CD4-positive, alpha-beta T cell treated with Interleukin-4 for 1 hour (primary cell): ENCODE measurements around the gene GPC6.

ENCODE experiments used
- DNase-seq, 2 donors: peaks; one replicate each; pipeline ENCODE4 v3.0.0-alpha.2; 2020 to 2022

Gene GPC6

GRCh38 chr13:94080527-94080926 is 853.9 kb downstream of the GPC6 start:
- DNase-seq, result no peak

DNA sequence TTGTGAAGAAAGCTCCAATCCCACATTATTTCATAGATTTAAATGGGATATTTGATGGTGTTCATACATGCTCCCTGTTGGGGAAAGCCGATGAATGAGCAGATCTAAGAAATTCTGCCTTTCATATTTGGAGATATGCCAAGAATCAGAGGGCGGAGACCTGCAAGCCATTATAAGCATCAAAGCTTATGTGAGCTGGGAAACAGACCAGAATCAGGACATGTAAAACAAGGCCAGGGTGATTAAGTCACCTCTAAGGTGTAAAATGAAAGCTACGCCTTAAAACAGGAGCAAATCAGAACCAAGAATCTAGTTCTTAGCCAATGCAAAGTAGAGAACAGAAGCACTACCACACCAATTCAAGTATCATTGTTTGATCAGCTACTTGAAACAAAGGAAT is 860.5 kb downstream of the GPC6 start:
- DNase-seq, result no peak

GRCh38 chr13:94088742-94089141 is 862.1 kb downstream of the GPC6 start:
- no peak for DNase-seq

- no peak for DNase-seq
Observed at GRCh38 chr13:94090773-94091480, 864.3 kb downstream of the GPC6 start.

GRCh38 chr13:94093652-94094315 is 867.2 kb downstream of the GPC6 start:
- DNase-seq, result no peak

GRCh38 chr13:94109715-94110374 is 883.2 kb downstream of the GPC6 start:
- DNase-seq, result no peak

DNA sequence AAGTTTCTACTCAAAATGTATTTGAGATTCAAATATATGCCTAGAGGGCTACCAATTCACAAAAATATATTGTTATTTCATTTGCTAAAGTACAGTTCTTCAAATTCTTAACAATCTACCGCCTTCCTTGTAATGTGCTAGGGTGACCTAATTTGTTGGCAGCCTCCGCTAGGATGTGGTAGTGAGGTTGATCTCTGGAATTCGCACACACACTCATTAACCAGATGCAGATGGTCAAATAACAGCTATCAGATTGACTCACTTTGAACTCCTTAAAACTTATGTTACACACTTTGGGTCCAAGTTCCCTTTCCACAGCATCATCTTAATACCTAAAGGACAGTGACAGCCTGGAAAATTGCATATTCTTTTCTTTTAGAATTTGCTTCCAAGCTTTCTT is 885.6 kb downstream of the GPC6 start:
- no peak for DNase-seq

- no peak for DNase-seq
Observed at GRCh38 chr13:94112731-94113130, 886.1 kb downstream of the GPC6 start.

GRCh38 chr13:94113245-94113644 is 886.6 kb downstream of the GPC6 start:
- no peak for DNase-seq

DNA sequence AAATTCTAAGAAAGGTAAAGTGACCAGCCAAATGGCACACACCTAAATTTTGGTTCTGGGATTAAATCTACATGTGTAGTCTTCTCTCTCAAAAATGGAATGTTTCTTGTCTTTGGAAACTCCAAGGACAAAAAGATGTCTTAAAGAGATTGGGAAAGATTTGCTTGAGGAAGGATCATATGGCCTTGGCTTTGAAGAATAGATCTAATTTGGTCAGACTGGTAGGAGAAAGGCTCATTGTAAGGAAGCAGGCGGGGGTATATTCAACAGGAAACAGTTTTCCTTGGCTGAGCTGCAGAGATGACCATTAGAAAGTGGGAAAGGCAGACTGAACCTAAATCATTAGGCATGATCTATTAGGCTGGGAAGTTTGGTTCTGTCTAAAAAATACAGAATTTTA is 887.6 kb downstream of the GPC6 start:
- no peak for DNase-seq

DNA sequence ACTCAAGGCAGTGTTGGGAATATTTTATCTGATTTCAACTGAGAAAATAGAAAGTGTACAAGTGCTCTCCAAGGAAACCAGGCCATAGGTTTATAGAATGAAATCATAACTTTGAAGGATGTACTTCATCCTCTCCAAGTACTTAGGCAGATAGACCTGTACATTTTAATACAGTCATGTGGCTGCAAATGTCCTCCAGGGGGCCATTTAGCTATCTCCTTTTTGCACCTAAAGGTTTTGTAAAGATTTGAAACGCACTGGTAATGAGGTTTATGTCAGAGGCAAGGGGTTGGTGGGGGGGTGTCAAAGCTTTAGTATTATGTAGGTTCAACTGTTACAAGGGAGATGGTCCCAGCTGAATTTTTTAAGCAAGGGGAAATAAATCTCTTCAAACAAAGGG is 888.4 kb downstream of the GPC6 start:
- peak in 1 of 2 donors; percentile 2 for DNase-seq

- DNase-seq, result no peak
Observed at GRCh38 chr13:94119360-94119936, 892.8 kb downstream of the GPC6 start.

- no peak for DNase-seq
Observed at GRCh38 chr13:94120878-94121277, 894.3 kb downstream of the GPC6 start.

GRCh38 chr13:94121686-94122085 is 895.1 kb downstream of the GPC6 start:
- DNase-seq, result no peak

DNA sequence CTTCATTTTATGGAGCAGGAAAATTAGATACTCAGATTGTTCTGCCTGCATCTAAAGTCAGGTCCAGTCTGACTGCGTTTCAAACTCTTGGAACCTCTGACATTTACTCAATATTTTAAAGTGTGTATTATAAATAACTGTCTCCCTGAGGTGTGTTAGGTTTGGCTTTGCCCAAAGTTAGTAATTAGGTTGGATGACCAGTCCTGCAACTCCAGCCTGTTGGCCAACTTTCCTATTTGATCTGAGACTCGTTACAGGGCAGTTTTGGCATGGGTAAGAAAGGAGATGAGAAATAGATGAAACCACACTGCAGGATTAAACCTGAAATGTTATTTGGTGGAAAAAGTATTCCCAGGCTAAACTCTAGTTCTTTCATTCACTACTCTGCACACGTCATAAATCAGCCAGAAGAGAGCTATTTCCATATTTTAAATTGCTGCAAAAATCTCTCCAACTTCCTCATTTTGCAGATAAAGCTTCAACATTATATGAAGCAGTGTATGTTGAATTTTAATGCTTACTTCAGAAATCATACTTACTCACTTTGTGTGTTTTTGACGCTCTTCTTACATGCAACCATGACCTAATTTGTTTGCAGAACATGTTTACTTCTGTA is 895.8 kb downstream of the GPC6 start:
- no peak for DNase-seq

DNA sequence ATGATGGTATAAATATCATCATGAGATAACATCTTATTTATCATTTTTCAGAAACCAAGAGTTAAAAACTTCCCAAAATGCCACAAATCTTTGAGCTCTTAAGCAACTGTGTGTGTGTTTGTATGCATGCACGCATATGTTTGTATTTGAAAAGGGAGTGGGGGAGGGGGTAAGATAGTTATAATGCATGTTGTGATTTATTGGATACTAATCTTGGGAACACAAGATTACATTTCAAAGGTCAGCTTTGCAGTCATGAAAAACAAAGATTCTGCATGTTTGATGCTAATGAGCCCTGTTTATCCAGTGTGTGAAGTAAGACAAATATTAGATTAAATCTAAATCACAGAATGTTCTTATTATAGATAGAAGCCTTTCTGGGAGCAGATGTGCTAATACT is 897.0 kb downstream of the GPC6 start:
- no peak for DNase-seq

DNA sequence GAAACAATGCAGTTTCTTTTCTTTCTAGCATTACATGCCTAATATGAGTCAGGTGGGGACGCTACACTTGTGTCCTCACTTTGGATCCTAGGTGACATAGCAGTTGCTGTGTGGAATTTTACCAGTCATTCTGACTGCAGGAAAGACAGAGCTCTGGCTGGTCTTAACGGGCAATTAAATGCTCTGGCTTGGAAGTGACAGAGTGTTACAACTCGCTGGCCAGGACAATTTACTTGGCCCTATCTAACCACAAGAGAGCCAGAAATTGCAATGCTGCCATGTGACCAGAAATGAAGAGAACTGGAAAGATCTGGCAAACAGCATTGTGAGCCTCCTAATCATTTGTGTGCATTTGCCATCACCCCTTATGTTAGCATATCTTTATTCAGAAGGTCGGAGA is 901.8 kb downstream of the GPC6 start:
- no peak for DNase-seq

GRCh38 chr13:94129490-94129894 is 902.9 kb downstream of the GPC6 start:
- DNase-seq, result no peak

GRCh38 chr13:94138831-94139230 is 912.2 kb downstream of the GPC6 start:
- no peak for DNase-seq

GRCh38 chr13:94139393-94139995 is 912.9 kb downstream of the GPC6 start:
- DNase-seq, result no peak

- no peak for DNase-seq
Observed at GRCh38 chr13:94140027-94140426, 913.4 kb downstream of the GPC6 start.

GRCh38 chr13:94140511-94140910 is 913.9 kb downstream of the GPC6 start:
- no peak for DNase-seq
